Immature natural killer cell (primary cell): ENCODE data around the gene SLC35F4. TPM values are rescaled to one million over a fixed set of nuclear protein-coding genes. Genes with fewer than 3 reads are reported as not detected.
"Not testable (repeated sequence)": the region's sequence is repeated elsewhere in the genome, so short reads cannot be mapped to it uniquely, and the experiment has no call there.

Experiments used
- DNase-seq, 3 donors: peaks; one replicate each; pipeline ENCODE4 v3.0.0; 2022; ENCODE audit warnings: mixed read lengths in 1 of 3
- H3K27ac Mint-ChIP-seq, 6 donors: one replicate each; pipeline ENCODE4 v1.8.0; 2020; ENCODE audit warnings: mixed read lengths in 6 of 6, mild to moderate bottlenecking in 5 of 6, inconsistent platforms in 4 of 6, moderate library complexity in 3 of 6
- H3K27me3 Mint-ChIP-seq, 3 donors: one replicate each; pipeline ENCODE4 v1.8.0; 2020 to 2021; ENCODE audit warnings: low read depth in 3 of 3, mild to moderate bottlenecking in 3 of 3, mixed read lengths in 3 of 3, moderate library complexity in 3 of 3, inconsistent platforms in 1 of 3
- H3K36me3 Mint-ChIP-seq, 3 donors: one replicate each; pipeline ENCODE4 v1.8.0; 2020; ENCODE audit warnings: mixed read lengths in 3 of 3, inconsistent platforms in 2 of 3, mild to moderate bottlenecking in 2 of 3
- H3K4me1 Mint-ChIP-seq, 2 donors: one replicate each; pipeline ENCODE4 v1.8.0; 2020; ENCODE audit warnings: inconsistent platforms in 2 of 2, mild to moderate bottlenecking in 2 of 2, mixed read lengths in 2 of 2, moderate library complexity in 1 of 2
- H3K4me3 Mint-ChIP-seq, 5 donors: one replicate each; pipeline ENCODE4 v1.8.0; 2020; ENCODE audit warnings: mild to moderate bottlenecking in 5 of 5, mixed read lengths in 5 of 5, inconsistent platforms in 3 of 5, moderate library complexity in 3 of 5
- H3K9me3 Mint-ChIP-seq, 6 donors: one replicate each; pipeline ENCODE4 v1.8.0; 2020; ENCODE audit warnings: mild to moderate bottlenecking in 6 of 6, mixed read lengths in 6 of 6, inconsistent platforms in 4 of 6, moderate library complexity in 3 of 6
- polyA plus RNA-seq, 3 donors: library from polyadenylated mRNA; unstranded; fragments of 300-500 nt; fragmentation: Illumina TruSeq; gene quantifications; one replicate each; pipeline ENCODE4 v1.2.3, GENCODE V29; 2021

SLC35F4 gene
- polyA plus RNA-seq, 3 donors from 2014 or later: not detected

GRCh38 chr14:57869617-57870016 is 3.7 kb upstream of the SLC35F4 start:
- no peak overlapping the region for H3K4me3 Mint-ChIP-seq
- H3K27me3 Mint-ChIP-seq: peaks cover 2 to 5% (median 2%) of the 10 kb centered on the region in 3 donors
- no peak overlapping the region for H3K27ac Mint-ChIP-seq
- no peaks in the 10 kb centered on the region for H3K36me3 Mint-ChIP-seq
- peaks cover 0 to 2% (median under 1%) of the 10 kb centered on the region in 6 donors for H3K9me3 Mint-ChIP-seq
- H3K4me1 Mint-ChIP-seq: no peaks in the 10 kb centered on the region
- DNase-seq: no peak

GRCh38 chr14:57866199-57866705 is 360 bp upstream of the SLC35F4 start:
- H3K4me3 Mint-ChIP-seq: no peak overlapping the region
- H3K27ac Mint-ChIP-seq: no peak overlapping the region
- H3K27me3 Mint-ChIP-seq: peaks cover 1 to 5% (median 2%) of the 10 kb centered on the region in 3 donors
- peaks cover 0 to 11% (median 2%) of the 10 kb centered on the region in 6 donors for H3K9me3 Mint-ChIP-seq
- no peaks in the 10 kb centered on the region for H3K36me3 Mint-ChIP-seq
- no peak for DNase-seq
- H3K4me1 Mint-ChIP-seq: no peaks in the 10 kb centered on the region

GRCh38 chr14:57865066-57865402 is 858 bp downstream of the SLC35F4 start:
- Mint-ChIP-seq H3K4me3 (no peak overlapping the region), H3K4me1 (no peaks in the 10 kb centered on the region), H3K9me3 (peaks cover 0 to 11% (median 1%) of the 10 kb centered on the region in 6 donors), H3K36me3 (no peaks in the 10 kb centered on the region), H3K27me3 (peaks cover 1 to 3% (median 2%) of the 10 kb centered on the region in 3 donors), H3K27ac (no peak overlapping the region)
- no peak for DNase-seq

- peaks cover 1 to 2% (median 2%) of the 10 kb centered on the region in 3 donors for H3K27me3 Mint-ChIP-seq
- no peak overlapping the region for H3K27ac Mint-ChIP-seq
- H3K4me3 Mint-ChIP-seq: no peak overlapping the region
- no peaks in the 10 kb centered on the region for H3K4me1 Mint-ChIP-seq
- H3K36me3 Mint-ChIP-seq: no peaks in the 10 kb centered on the region
- peaks cover 0 to 11% (median under 1%) of the 10 kb centered on the region in 6 donors for H3K9me3 Mint-ChIP-seq
- no peak for DNase-seq
Measured at GRCh38 chr14:57864659-57865058, 1.2 kb downstream of the SLC35F4 start.

- Mint-ChIP-seq H3K4me1 (no peaks in the 10 kb centered on the region), H3K4me3 (no peak overlapping the region), H3K27ac (no peak overlapping the region), H3K27me3 (peaks cover 1 to 2% (median 2%) of the 10 kb centered on the region in 3 donors), H3K36me3 (no peaks in the 10 kb centered on the region), H3K9me3 (peaks cover 0 to 11% (median under 1%) of the 10 kb centered on the region in 6 donors)
- no peak for DNase-seq
Measured at GRCh38 chr14:57863471-57863870, 2.4 kb downstream of the SLC35F4 start.

- not testable (repeated sequence) for DNase-seq, H3K4me1 Mint-ChIP-seq, H3K27me3 Mint-ChIP-seq, H3K4me3 Mint-ChIP-seq, H3K36me3 Mint-ChIP-seq, H3K27ac Mint-ChIP-seq
- H3K9me3 Mint-ChIP-seq: peaks cover 0 to 11% (median 8%) of the 10 kb centered on the region in 6 donors
Measured at GRCh38 chr14:57855666-57856065, 10.2 kb downstream of the SLC35F4 start.

GRCh38 chr14:57854571-57854970 is 11.3 kb downstream of the SLC35F4 start:
- no peak for DNase-seq
- H3K27me3 Mint-ChIP-seq: peaks cover 0 to 4% (median 0%) of the 10 kb centered on the region in 3 donors
- no peak overlapping the region for H3K4me3 Mint-ChIP-seq
- H3K27ac Mint-ChIP-seq: no peak overlapping the region
- H3K36me3 Mint-ChIP-seq: no peaks in the 10 kb centered on the region
- no peaks in the 10 kb centered on the region for H3K4me1 Mint-ChIP-seq
- H3K9me3 Mint-ChIP-seq: peaks cover 0 to 11% (median 8%) of the 10 kb centered on the region in 6 donors

- Mint-ChIP-seq H3K9me3 (peaks cover 0 to 9% (median 6%) of the 10 kb centered on the region in 6 donors), H3K27me3 (peaks cover 0 to 4% (median 2%) of the 10 kb centered on the region in 3 donors), H3K36me3 (no peaks in the 10 kb centered on the region)
Measured at GRCh38 chr14:57851354-57851753, 14.5 kb downstream of the SLC35F4 start.

GRCh38 chr14:57848786-57849185 is 17.1 kb downstream of the SLC35F4 start:
- H3K4me1 Mint-ChIP-seq: no peaks in the 10 kb centered on the region
- no peaks in the 10 kb centered on the region for H3K36me3 Mint-ChIP-seq
- no peak for DNase-seq
- H3K9me3 Mint-ChIP-seq: peaks cover 0 to 6% (median 1%) of the 10 kb centered on the region in 6 donors
- no peak overlapping the region for H3K4me3 Mint-ChIP-seq
- no peak overlapping the region for H3K27ac Mint-ChIP-seq
- H3K27me3 Mint-ChIP-seq: peaks cover 0 to 2% (median 1%) of the 10 kb centered on the region in 3 donors

More at GRCh38 chr14:57851354-57851753, 14.5 kb downstream of the SLC35F4 start:
- H3K27ac Mint-ChIP-seq: no peak overlapping the region
- DNase-seq: no peak
- H3K4me1 Mint-ChIP-seq: no peaks in the 10 kb centered on the region
- no peak overlapping the region for H3K4me3 Mint-ChIP-seq

- peaks cover 0 to 2% (median under 1%) of the 10 kb centered on the region in 6 donors for H3K9me3 Mint-ChIP-seq
- peaks cover 0 to 2% (median 1%) of the 10 kb centered on the region in 3 donors for H3K27me3 Mint-ChIP-seq
- no peak overlapping the region for H3K4me3 Mint-ChIP-seq
- H3K4me1 Mint-ChIP-seq: no peaks in the 10 kb centered on the region
- H3K36me3 Mint-ChIP-seq: no peaks in the 10 kb centered on the region
- H3K27ac Mint-ChIP-seq: no peak overlapping the region
- no peak for DNase-seq
Measured at GRCh38 chr14:57848353-57848752, 17.5 kb downstream of the SLC35F4 start.

GRCh38 chr14:57847706-57848105 is 18.2 kb downstream of the SLC35F4 start:
- Mint-ChIP-seq H3K27me3 (peaks cover 0 to 4% (median 2%) of the 10 kb centered on the region in 3 donors), H3K36me3 (no peaks in the 10 kb centered on the region), H3K4me1 (no peaks in the 10 kb centered on the region), H3K27ac (no peak overlapping the region), H3K4me3 (no peak overlapping the region), H3K9me3 (no peaks in the 10 kb centered on the region)
- no peak for DNase-seq

- Mint-ChIP-seq H3K36me3 (no peaks in the 10 kb centered on the region), H3K4me1 (no peaks in the 10 kb centered on the region), H3K4me3 (no peak overlapping the region), H3K27me3 (peaks cover 0 to 4% (median 4%) of the 10 kb centered on the region in 3 donors), H3K27ac (no peak overlapping the region), H3K9me3 (no peaks in the 10 kb centered on the region)
- no peak for DNase-seq
Measured at GRCh38 chr14:57847096-57847495, 18.8 kb downstream of the SLC35F4 start.

GRCh38 chr14:57846596-57846995 is 19.3 kb downstream of the SLC35F4 start:
- no peak overlapping the region for H3K27ac Mint-ChIP-seq
- DNase-seq: no peak
- H3K4me1 Mint-ChIP-seq: no peaks in the 10 kb centered on the region
- no peaks in the 10 kb centered on the region for H3K36me3 Mint-ChIP-seq
- no peak overlapping the region for H3K4me3 Mint-ChIP-seq
- H3K9me3 Mint-ChIP-seq: no peaks in the 10 kb centered on the region
- H3K27me3 Mint-ChIP-seq: peaks cover 0 to 4% (median 4%) of the 10 kb centered on the region in 3 donors

- Mint-ChIP-seq H3K27me3 (peaks cover 0 to 4% (median 4%) of the 10 kb centered on the region in 3 donors), H3K9me3 (no peaks in the 10 kb centered on the region), H3K4me3 (no peak overlapping the region), H3K27ac (no peak overlapping the region), H3K36me3 (no peaks in the 10 kb centered on the region), H3K4me1 (no peaks in the 10 kb centered on the region)
- no peak for DNase-seq
Measured at GRCh38 chr14:57845802-57846531, 19.9 kb downstream of the SLC35F4 start.
